Cardiac septum (tissue), 1 donor: ENCODE data around the gene DCANP1. TPM values are rescaled to one million over a fixed set of nuclear protein-coding genes. Genes with fewer than 3 reads are reported as not detected.

Source experiments
- DNase-seq: peaks from one replicate; pipeline ENCODE4 v3.0.0-alpha.2; 2020; ENCODE audit warnings: low spot score
- intact Hi-C: fragments of 100-400 bp; cut with DNase I; formaldehyde crosslinking; loops from one replicate; pipeline ENCODE4 v1.14.0; 2022
- total RNA-seq: library from RNA; stranded (reverse); fragmentation: NEBNext Ultra II Directional; extraction: Animal tissue kit (Norgen Biotek cat#: 25700); gene quantifications from one replicate; pipeline ENCODE4 v1.2.1, GENCODE V29; 2021
- donor health status: DM: no; HTN: no; CAD: no.

The DCANP1 gene
- total RNA-seq, 1 donor from 2014 or later = not detected

DNA sequence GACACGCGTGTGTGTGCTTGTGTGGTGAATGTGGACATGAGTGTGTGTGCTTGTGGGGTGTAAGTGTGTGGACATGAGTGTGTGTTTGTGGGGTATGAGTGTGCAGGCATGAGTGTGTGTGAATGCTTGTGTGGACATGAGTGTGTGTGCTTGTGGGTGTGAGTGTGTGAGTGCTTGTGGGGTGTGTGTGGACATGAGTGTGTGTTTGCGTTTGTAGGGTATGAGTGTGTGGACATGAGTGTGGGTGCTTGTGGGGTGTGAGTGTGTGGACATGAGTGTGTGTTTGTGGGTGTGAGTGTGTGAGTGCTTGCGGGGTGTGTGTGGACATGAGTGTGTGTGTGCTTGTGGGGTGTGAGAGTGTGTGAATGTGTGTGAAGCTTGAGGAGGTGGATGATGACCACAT is 34.8 kb upstream of the DCANP1 start:
- intact Hi-C loops = no loop called here
- peak; percentile 20 for DNase-seq

DNA sequence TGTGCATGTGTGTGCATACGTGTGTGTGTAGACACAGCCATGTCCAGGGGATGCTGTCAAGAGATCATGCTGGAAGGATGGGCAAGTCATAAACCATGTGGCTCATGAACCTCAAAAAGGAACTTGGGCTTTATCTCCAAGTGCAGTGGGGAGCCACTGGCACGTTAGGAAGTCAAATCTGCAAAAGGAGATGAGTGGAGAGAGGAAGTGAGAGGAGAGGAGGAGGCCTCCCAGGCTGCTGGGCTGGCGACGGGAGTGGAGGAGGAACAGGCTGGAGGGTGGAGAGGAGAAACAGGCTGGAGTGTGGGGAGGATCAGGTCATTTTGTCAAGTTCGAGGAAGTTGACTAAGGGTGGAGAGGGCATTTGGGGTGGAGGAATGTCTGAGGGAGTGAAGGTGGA is 34.2 kb upstream of the DCANP1 start:
- DNase-seq = peak; percentile 27
- intact Hi-C loops = no loop called here

DNA sequence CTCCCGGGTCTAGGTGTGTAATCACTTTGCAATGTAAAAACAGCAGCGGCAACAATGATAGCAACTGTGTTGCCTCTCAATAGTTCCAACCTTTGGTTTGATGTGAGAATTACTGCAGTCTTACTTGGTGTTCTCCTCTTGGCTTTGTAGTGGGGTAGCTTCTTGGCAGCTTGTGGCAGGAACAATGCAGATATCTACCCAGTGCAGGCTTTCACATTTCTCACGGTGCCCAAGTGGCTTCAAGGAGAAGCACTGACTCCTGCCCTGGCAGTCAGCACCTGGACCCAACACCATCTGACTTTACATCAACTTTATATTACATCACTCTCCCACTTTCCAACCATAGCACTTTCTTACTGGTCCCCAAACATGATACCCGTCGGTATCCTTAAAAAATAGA is 33.4 kb upstream of the DCANP1 start:
- intact Hi-C loops = no loop called here

DNA sequence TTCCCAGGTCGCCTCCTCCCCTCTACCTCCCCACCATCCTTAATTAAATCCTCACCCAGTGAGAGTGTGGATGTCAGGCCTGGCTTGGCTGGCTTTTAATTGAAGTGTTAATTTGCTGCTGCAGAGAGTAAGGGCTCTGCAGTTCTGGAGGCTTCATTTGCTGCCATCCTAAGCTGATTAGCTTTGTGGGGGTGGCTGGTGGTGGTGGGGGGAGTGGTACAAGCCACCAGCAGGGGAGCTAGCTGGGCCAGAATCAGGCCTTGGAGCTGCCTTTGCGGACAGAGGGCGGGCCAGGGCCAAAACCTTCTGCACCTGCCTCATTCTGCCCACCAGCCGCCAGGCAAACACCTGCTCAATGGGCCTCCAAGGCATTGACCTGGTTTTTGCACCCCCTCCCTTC is 31.8 kb upstream of the DCANP1 start:
- intact Hi-C loops = no loop called here
- DNase-seq = peak; percentile 57

More for the DNA sequence above, 33.4 kb upstream of the DCANP1 start:
- peak; percentile 9 for DNase-seq

DNA sequence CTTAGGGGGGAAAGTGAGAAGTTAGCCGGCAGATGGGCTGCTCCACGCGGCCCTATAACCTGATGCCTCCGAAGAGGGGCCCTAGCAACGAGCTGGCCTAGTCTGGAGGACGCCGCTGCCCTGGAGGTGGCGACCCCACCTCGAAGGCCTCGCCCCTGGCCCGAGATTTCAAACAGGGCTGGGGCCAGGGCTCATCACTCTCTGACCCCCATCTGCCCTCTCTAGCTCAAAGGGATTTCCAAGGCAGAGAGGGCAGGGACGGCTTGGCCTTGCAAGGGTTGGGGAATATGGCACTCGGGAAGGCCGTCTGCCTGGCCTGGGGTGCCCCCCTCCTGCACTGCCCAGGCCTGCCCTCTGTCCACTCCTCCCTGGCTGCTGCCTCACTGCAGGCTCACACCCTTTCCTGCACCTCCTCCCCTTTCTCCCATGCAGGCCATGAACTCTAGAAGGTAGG is 30.5 kb upstream of the DCANP1 start:
- intact Hi-C loops = no loop called here
- peak; percentile 63 for DNase-seq

DNA sequence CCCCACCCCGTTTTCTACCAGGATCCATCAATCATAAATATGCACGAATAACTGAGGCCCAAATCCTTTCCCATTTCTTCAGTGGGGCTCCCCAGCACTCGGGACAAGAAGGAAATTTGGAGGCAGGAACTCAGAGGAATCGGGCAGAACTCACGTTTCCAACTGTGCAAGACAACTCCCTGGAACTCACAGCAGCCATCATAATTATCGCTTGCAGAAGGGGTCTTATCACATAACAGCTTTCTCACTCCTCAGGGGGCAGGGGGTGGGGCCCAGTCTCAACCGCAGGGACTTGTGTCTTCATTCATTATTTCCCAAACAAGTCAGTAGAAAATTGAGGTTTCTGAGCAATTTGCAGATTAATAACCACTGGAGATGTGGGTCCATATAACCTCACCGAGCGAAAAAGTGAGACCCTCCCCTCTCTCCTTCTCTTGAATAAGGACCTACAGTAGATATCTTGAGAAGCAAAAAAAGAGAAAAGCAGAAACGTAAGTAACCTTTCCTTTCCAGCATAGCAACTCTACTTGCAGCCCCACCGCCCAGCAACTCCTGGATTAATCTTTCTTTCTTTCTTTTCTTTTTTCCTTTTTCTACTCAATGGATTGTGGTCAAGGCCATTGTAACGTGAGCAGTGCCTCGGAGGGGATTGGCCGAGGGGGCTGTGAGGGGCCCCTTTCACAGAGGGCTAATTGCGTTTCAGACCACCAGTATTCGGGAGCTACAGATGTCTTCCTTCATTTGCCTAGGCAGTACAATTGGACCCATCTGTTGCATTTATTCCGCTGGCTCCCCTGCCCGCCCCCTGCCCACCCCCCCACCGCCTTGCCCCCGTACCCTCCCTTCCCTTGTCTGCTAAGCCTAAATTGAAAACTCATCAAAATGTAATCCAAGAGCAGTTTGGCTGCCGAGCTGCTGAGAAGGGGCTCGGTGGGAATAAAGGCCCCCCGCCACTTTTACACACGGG is 29.8 kb upstream of the DCANP1 start:
- DNase-seq = peak; percentile 19
- intact Hi-C loops = no loop called here

DNA sequence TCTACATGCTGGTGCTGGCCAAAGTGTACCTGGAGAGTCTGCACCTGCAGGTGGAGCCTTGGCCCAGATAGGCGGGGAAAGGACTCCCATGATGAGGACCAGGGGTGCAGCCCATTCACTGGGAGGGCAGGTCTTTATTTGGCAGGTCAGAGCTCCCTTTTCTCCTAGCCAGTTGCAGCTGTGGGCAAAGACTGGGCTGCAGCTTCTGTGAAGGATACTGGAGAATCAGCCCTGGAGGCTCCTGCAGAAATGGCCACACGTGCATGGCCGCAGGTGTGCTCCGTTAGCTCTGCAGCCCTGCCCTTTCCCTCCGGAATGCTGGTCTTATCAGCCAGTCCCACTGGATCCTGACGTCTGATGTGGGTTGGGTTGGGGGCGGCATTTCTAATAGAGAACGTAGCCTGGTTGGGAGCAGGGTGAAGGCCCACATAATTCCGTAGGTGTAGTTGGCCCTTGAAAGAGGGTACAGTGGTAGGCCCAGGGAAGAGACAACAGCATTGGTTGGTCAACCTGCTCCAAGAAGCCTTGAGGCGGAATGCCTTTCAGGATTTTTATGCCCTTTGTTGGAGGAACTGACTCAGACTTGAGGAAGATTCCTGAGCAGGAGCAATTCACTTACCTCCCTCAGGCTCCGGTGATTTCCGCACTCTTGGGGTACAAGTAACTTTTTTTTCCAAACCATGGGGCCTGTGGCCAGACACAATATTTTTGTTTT is 27.0 kb upstream of the DCANP1 start:
- DNase-seq = peak; percentile 58
- intact Hi-C loops = no loop called here

DNA sequence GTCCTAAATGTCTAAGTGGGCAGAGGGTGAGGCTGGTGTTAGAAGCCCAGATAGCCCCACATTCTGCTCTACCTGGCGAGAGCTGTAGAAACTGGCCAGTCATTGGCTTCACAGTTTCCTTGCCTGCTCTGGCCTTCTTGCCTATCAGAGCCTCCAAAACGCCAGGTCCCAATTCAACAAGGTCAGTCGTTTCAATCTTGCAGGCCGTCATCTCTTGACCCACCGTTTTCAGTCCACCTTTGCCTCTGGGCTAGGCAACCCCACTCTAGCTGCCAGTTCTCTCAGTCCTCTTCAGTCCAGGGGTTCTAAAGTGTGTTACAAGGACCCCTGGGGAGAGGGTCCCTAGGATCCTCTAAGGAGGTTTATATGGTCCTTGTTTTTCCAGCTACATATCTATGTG is 25.0 kb upstream of the DCANP1 start:
- intact Hi-C loops = no loop called here

DNA sequence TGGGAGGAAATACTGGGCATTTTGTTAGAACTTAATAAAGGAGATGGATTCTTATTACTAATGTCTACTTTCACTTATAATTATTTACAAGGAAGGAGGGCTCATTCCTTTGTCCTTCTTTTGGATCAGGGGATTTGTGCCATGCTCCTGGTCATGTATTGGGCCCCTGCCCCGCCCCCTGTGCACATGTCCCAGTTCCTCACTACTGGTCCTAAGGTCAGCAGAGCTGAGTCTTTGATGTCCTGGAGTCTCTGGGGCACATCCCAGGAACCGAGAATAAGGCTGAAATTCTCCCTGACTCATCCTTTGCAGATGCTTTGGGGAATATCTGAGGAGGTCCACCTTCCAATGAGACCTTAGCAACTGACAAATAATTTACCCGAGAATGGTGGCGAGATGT is 24.6 kb upstream of the DCANP1 start:
- intact Hi-C loops = no loop called here
- no peak for DNase-seq

More for the DNA sequence above, 25.0 kb upstream of the DCANP1 start:
- peak; percentile 24 for DNase-seq

DNA sequence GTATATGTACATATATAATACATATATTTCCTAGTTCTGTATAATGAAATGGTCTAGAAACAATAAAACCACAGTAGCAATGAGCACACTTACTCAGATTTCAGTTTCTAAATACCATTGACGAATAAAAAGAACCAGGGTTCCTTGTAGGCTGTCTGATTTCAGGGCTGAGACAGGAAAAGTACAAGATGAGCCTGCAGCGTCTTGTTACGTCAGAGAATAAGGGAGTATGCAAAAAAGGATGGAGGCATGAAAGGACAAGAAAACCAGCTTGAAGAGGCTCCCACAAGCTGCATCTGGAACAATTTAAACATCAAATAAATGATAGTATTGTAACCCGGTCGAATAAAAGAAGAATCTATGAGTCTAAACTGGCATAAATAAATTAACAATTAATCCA is 22.8 kb upstream of the DCANP1 start:
- DNase-seq = no peak
- intact Hi-C loops = loop anchor here (10.0 kb wide), 1 partner anchor 365 kb away; the partner anchor contains the start of gene SLC25A48

DNA sequence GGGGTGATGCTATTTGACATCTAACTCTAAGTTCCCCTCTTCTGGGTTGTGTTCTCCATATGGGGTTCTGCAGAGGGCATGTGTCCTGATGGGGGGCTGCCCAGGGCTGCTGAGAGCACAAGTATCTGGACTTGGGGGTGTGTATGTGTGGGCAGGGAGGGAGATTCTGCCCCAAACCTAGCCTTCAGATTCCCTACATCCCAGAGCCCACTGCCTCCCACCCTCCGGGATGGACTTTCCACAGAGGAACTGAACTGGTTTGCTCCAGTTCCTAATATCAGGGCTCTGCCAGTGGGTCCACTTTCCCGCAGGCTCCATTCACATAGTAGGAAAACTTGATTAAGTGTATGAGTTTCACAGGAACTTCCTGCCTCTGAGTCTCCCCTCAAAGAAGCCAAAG is 21.4 kb upstream of the DCANP1 start:
- no peak for DNase-seq
- intact Hi-C loops = loop anchor here (10.0 kb wide), 1 partner anchor 366 kb away; the partner anchor contains the start of gene SLC25A48

DNA sequence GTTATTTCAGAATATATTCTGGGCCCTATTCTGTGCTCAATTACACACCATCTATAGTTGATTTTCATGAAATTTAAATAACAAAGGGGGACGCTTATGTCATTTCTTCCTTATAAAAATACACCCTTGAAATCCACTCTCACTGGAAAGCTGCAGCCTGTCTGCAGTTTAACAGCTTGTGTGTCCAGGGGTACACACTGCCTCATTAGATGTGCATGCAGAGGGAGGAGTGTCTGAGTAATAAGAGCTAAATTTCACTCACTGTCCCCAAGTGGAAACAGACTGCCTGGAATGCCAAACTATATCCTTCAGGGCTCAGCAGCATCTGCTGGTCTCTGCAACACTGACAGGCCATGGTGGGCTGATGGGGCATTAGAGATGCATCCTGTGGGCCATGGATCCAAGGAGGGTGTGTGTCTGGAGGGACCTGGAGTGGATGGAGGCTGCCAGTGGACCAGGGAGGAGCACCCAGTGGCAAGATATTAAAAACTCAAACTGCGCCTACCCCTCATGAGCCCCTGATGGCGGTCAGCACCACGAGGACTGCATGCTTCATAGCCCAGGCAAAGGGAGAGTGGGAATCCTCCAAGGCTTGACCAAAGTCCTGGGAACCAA is 20.8 kb upstream of the DCANP1 start:
- no peak for DNase-seq
- intact Hi-C loops = loop anchor here (10.0 kb wide), 1 partner anchor 367 kb away; the partner anchor contains the start of gene SLC25A48

DNA sequence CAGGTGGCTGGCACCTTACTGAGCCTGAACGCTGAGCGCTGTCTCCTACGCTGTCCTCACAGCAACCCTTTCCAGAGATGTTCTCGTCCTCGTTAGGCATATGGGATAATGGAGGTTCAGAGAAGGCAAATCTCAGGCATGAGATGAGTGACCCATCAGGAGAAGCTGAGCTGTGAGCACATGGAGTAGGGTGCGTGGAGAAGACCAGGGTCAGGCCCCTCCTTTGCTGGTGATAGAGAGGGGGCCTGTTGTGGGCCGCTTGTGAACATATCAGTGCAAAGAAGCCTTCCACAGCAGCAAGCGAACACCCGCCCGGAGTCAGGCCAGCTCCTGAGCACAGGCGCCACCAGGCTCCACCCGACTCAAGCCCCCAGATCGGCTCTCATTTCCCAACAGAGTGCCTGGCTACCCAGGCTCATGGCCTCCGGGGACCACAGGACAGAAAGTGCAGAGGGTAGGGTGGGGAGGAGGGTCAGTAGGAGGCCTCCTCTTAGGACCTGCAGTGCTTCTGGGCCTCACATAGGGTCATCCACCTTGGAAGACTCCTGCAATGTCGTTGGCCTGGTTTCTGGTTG is 20.0 kb upstream of the DCANP1 start:
- intact Hi-C loops = loop anchor here (10.0 kb wide), 1 partner anchor 368 kb away; the partner anchor contains the start of gene SLC25A48
- no peak for DNase-seq

DNA sequence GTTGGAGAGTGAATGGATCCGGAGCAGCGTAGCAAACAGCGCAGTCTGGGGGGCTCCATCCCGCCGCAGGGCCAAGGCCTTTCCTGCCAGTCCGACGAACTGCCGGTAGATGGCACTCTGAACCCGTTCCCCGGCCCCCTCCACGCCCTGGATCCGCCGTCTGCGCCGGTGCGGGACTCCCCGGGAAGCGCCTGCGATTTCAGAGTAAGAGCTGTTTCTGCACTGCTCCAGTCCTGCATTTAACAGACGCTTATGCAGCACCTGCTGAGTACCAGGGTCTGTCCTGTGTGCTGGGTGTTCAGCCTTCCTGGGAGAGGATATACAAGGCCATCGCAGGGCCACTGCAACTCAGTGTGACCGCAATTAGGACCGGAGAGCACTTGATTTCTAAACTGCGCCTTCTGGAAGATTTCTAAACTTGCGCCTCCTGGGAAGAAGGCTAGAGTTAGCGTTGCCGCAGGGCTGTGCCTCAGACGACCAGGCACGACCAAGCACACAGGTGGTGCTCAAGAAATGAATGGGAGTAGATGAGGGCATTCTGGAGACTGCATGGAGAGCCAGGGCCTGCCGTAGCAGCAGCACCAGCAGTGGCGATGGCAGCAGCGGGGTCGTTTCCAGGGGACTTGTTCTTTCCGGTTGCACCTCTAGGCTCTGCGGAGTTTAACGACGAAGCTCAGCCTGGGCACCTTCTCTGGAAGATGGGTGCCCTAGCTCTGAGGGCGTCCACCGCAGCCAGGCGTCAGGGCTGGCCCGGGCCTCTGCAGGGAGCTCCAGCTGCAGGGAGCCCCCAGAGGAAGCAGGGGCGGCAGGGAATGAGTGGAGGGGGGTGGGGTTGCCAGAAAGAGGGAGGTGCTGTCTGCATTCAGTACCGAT is 19.3 kb upstream of the DCANP1 start:
- peak; percentile 86 for DNase-seq
- intact Hi-C loops = loop anchor here (1.0 to 10.0 kb wide), 2 partner anchors 86 to 368 kb away; partner anchors contain the start of gene SLC25A48

DNA sequence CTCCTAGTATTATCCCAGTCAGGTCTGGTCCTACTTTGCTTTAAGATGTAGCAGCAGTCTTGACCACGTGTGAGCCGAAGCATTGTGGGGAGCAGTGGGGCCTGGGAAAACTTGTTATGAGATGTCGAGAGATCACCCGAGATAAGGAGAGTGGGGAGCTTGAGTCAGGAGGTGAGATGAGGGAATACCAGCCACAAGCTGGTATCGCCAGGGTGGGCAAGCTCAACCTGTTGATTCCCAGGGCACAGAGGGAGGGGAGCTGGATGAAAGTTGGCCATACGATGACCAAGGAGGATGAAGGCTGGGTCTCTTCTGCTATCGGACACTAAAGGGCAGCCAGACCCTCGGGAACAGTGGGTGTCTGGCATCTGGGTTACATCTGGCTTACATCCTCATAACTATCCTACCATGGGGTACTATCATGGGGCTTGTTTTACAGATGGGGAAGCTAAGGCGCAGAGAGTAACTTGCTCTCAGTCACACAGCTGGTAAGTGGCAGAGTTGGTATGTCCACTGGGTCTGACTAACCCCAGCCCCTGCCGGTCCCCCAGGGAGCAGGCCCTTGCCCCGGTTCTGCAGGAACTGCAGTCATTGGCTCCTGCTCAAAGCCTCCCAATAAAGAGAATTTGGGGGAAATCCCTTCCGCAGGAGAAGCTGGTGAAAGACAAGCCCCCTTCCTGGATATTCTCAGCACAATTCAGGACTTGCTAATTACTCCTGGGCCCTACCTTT is 18.4 kb upstream of the DCANP1 start:
- no peak for DNase-seq
- intact Hi-C loops = loop anchor here (1.0 to 10.0 kb wide), 2 partner anchors 87 to 369 kb away; partner anchors contain the start of gene SLC25A48

DNA sequence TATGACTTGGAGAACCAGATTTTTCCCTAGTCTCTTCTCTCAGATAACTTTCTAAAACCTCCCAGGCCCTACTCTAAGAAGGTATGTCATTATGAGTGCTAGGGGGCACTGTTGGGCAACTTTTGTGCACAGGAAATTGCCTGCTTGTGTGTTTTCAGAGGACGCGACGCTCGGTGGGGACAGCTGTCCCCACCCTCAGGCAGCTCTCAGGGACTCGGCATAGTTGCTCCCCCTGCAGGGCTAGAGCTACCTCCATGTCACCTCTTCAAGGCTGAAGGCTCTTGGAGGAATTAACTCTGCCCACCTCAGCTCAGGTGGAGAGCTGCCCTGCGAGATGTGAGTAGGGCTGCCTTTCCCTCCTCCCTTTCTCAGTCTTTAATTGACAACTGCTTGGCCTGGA is 15.2 kb upstream of the DCANP1 start:
- intact Hi-C loops = loop anchor here (10.0 kb wide), 1 partner anchor 372 kb away; the partner anchor contains the start of gene SLC25A48
- DNase-seq = no peak

DNA sequence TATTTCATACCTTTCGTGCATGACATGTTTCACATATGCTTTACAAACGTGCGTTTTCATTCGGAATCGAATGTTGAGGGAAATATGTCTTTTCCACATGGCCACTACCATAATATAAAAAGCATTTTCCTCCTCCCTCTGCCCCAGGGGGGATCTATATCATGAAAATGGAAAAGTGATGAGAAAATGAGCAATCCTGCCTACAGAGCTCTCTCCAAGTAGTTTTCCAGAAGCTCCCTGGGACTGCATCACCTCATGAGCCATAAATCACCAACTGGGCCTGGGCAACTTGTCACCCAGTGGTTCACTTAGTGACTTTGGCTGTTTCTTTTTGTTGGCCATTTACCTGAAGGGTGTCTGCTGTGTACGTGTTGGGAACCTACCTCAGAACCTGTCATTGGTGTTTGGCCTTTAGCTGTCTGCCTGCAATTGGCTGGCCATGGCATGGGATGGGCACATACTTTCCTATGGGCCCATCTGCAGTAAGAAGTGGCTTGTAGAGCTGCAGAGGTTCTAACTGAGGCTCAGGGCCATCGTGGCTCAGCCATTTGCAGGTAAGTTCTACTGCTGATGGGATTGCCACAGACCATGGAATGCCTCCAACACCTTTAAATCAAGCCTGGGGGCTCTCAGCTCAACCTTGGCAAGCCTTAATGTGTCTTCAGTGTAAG is 14.5 kb upstream of the DCANP1 start:
- intact Hi-C loops = loop anchor here (10.0 kb wide), 1 partner anchor 373 kb away; the partner anchor contains the start of gene SLC25A48
- peak; percentile 38 for DNase-seq
